ENCODE results near the gene NEU2. TPM values are rescaled to one million over a fixed set of nuclear protein-coding genes. Genes with fewer than 3 reads are reported as not detected.

Gene NEU2
- total and polyA plus RNA-seq, 9 of the 15 experiments (the other 6 are each of a cell fraction or from before 2014, with no cell fraction given) = not detected

- CTCF ChIA-PET (ENCODE audit: low intra/inter-chr PET ratio) = no interaction called here
- ATAC-seq (no peak), DNase-seq (ENCODE audit: extremely low read depth in 1 of 4, low spot score in 3 of 4) (peak in 2 of 4 experiments; percentile 26 to 31), FAIRE-seq (no peak)
- peaks cover 11 to 13% of the 10 kb centered on the region in 2 experiments; a peak in 4 of 5 replicates for H3K4me1 ChIP-seq (replicated peaks in 1 of 2; ENCODE audit: control insufficient read depth in 2 of 2, insufficient read depth in 2 of 2, low read length in 2 of 2)
- H3K4me3 ChIP-seq = no peak overlapping the region
- no peaks in the 10 kb centered on the region for H3K79me2 ChIP-seq (ENCODE audit: control insufficient read depth, insufficient read depth, low read length)
- H3K27me3 ChIP-seq (ENCODE audit: control insufficient read depth in 2 of 2, insufficient read depth in 2 of 2, low read length in 2 of 2) = no peaks in the 10 kb centered on the region
- in situ Hi-C loops (cut with MboI) (no loop called here), intact Hi-C loops (cut with micrococcal nuclease) (no loop called here)
- H3K9ac ChIP-seq (ENCODE audit: insufficient read depth in 1 of 2, low read depth in 2 of 2, low read length in 2 of 2) = peak overlapping the region in 1 of 2 experiments; percentile 68; a peak in 1 of 4 replicates
- no peaks in the 10 kb centered on the region for H3K36me3 ChIP-seq (ENCODE audit: control insufficient read depth, insufficient read depth, low read length)
- no peak for TF ChIP-seq ZFP30 (CRISPR knock-in tag; IDR thresholded peaks at IDR 0.05; ENCODE audit: borderline replicate concordance)
- no peaks in the 10 kb centered on the region for H3K9me1 ChIP-seq (ENCODE audit: control insufficient read depth, insufficient read depth, low read length)
- H3K27ac ChIP-seq (ENCODE audit: extremely low read depth, low read depth, low read length) = no peak overlapping the region
- no CpG with 5 or more reads among the region's 4 CpGs for WGBS (ENCODE audit: insufficient coverage, low coverage, missing lambda C conversion rate)
- BruUV-seq (replicated peaks) = no TSS peak
- peaks cover 3% of the 10 kb centered on the region; the same call in 1 of the 2 replicates for H3K9me3 ChIP-seq (replicated peaks; ENCODE audit: control insufficient read depth, insufficient read depth, low read depth, low read length)
- peak overlapping the region; percentile 68; the same call in 1 of the 2 replicates for H2AFZ ChIP-seq (ENCODE audit: low read depth, low read length)
- H3K4me2 ChIP-seq (ENCODE audit: insufficient read depth, low read length) = peak overlapping the region; percentile 37; the same call in 1 of the 2 replicates
- POLR2A ChIA-PET = interaction anchor here (0.7 kb wide), 1 partner anchor 12 kb away, joined by 3 read pairs; the partner anchor contains the start of gene INPP5D
- H4K20me1 ChIP-seq (replicated peaks; ENCODE audit: control insufficient read depth, insufficient read depth, low read length) = no peaks in the 10 kb centered on the region
These were observed 40.4 kb downstream of the NEU2 start for GRCh38 chr2:233072838-233073237.

DNA sequence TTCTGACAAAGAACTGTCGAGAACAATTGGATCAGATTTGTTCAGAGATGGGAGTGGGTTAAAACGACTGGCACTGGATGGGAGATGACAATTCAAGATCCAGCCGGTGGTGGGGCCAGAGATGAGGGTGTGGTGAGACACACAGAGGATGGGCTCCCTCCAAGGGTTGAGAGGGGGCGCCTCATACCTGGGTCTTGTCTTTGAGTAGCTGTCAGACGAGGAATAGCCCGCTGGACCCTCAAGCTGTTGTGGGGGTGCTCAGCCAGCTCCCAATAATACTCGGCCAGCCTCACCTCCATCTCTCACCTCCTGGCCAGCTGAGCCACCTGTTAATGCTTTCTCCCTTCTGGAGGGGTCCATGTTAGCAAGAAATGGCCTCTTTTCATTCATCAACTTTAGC lies 41.6 kb downstream of the NEU2 start:
- ATAC-seq (no peak), FAIRE-seq (no peak), DNase-seq (ENCODE audit: extremely low read depth in 1 of 4, low spot score in 3 of 4) (no peak)
- Histone ChIP-seq H3K4me3 (no peak overlapping the region), H3K4me2 (ENCODE audit: insufficient read depth, low read length) (no peak overlapping the region), H3K9me3 (replicated peaks; ENCODE audit: control insufficient read depth, insufficient read depth, low read depth, low read length) (peaks cover 3% of the 10 kb centered on the region; the same call in 1 of the 2 replicates), H3K27ac (ENCODE audit: extremely low read depth, low read depth, low read length) (no peak overlapping the region), H3K79me2 (ENCODE audit: control insufficient read depth, insufficient read depth, low read length) (no peaks in the 10 kb centered on the region), H3K4me1 (replicated peaks in 1 of 2; ENCODE audit: control insufficient read depth in 2 of 2, insufficient read depth in 2 of 2, low read length in 2 of 2) (peaks cover 11 to 13% of the 10 kb centered on the region in 2 experiments; a peak in 4 of 5 replicates), H3K27me3 (ENCODE audit: control insufficient read depth in 2 of 2, insufficient read depth in 2 of 2, low read length in 2 of 2) (no peaks in the 10 kb centered on the region), H3K9ac (ENCODE audit: insufficient read depth in 1 of 2, low read depth in 2 of 2, low read length in 2 of 2) (no peak overlapping the region), H2AFZ (ENCODE audit: low read depth, low read length) (no peak overlapping the region), H3K9me1 (ENCODE audit: control insufficient read depth, insufficient read depth, low read length) (no peaks in the 10 kb centered on the region), H3K36me3 (ENCODE audit: control insufficient read depth, insufficient read depth, low read length) (no peaks in the 10 kb centered on the region), H4K20me1 (replicated peaks; ENCODE audit: control insufficient read depth, insufficient read depth, low read length) (no peaks in the 10 kb centered on the region)
- in situ Hi-C loops (cut with MboI) = no loop called here
- intact Hi-C loops (cut with micrococcal nuclease) = no loop called here
- POLR2A ChIA-PET = no interaction called here
- CTCF ChIA-PET (ENCODE audit: low intra/inter-chr PET ratio) = no interaction called here
- BruUV-seq (replicated peaks) = no TSS peak
- 15% methylated on average over 7 of the region's 7 CpGs for WGBS (ENCODE audit: insufficient coverage, low coverage, missing lambda C conversion rate)
- TF ChIP-seq, protein P1, sequence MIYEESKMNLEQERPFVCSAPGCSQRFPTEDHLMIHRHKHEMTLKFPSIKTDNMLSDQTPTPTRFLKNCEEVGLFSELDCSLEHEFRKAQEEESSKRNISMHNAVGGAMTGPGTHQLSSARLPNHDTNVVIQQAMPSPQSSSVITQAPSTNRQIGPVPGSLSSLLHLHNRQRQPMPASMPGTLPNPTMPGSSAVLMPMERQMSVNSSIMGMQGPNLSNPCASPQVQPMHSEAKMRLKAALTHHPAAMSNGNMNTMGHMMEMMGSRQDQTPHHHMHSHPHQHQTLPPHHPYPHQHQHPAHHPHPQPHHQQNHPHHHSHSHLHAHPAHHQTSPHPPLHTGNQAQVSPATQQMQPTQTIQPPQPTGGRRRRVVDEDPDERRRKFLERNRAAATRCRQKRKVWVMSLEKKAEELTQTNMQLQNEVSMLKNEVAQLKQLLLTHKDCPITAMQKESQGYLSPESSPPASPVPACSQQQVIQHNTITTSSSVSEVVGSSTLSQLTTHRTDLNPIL (CRISPR knock-in tag; IDR thresholded peaks at IDR 0.05) = no peak
- TF ChIP-seq RNF219 (CRISPR knock-in tag; IDR thresholded peaks at IDR 0.05) (no peak), NFATC3 (IDR thresholded peaks at IDR 0.05) (no peak), VEZF1 (CRISPR knock-in tag; IDR thresholded peaks at IDR 0.05) (no peak), ZNF668 (CRISPR knock-in tag; IDR thresholded peaks at IDR 0.05) (no peak), GTF2F1 (IDR thresholded peaks at IDR 0.05; ENCODE audit: low read depth, low read length) (no peak)
